Liver (tissue), 9 donors: ENCODE results near the gene PRKAA2. TPM values are rescaled to one million over a fixed set of nuclear protein-coding genes. Genes with fewer than 3 reads are reported as not detected.

Experiments
- DNase-seq: peaks from one replicate; pipeline ENCODE4 v3.0.0-alpha.2; 2017; ENCODE audit warnings: low spot score
- H3K27ac ChIP-seq, 2 donors: one replicate each; pipeline ENCODE4 v1.7.0; 2013; ENCODE audit warnings: inconsistent platforms in 2 of 2, low read length in 2 of 2, control low read depth in 1 of 2, low read depth in 1 of 2, mild to moderate bottlenecking in 1 of 2
- H3K27me3 ChIP-seq, 4 donors: one replicate each; pipeline versions ENCODE4 v1.6.1 to v1.7.0; 2013; ENCODE audit warnings: low read length in 3 of 4, inconsistent platforms in 1 of 4, mild to moderate bottlenecking in 1 of 4, moderate library complexity in 1 of 4; ENCODE audit not compliant: control insufficient read depth in 4 of 4, insufficient read depth in 4 of 4
- H3K36me3 ChIP-seq, 4 donors: one replicate each; pipeline versions ENCODE4 v1.6.1 to v1.7.0; 2013; ENCODE audit warnings: low read length in 3 of 4, mild to moderate bottlenecking in 3 of 4, low read depth in 1 of 4, moderate library complexity in 1 of 4; ENCODE audit not compliant: control insufficient read depth in 4 of 4, insufficient read depth in 3 of 4
- H3K4me1 ChIP-seq, 4 donors: one replicate each; pipeline versions ENCODE4 v1.6.1 to v1.7.0; 2013; ENCODE audit warnings: low read length in 3 of 4, mild to moderate bottlenecking in 3 of 4, moderate library complexity in 1 of 4; ENCODE audit not compliant: control insufficient read depth in 4 of 4, insufficient read depth in 4 of 4
- H3K4me3 ChIP-seq, 3 donors: one replicate each; pipeline versions ENCODE4 v1.6.1 to v1.7.0; 2013; ENCODE audit warnings: low read length in 3 of 3, control low read depth in 1 of 3, low read depth in 1 of 3, mild to moderate bottlenecking in 1 of 3
- H3K9ac ChIP-seq, 2 donors: one replicate each; pipeline ENCODE4 v1.7.0; 2013; ENCODE audit warnings: low read length in 2 of 2, mild to moderate bottlenecking in 2 of 2, moderate library complexity in 2 of 2, control low read depth in 1 of 2, low read depth in 1 of 2
- H3K9me3 ChIP-seq, 4 donors: one replicate each; pipeline versions ENCODE4 v1.6.1 to v1.7.0; 2013; ENCODE audit warnings: low read length in 3 of 4; ENCODE audit not compliant: control insufficient read depth in 4 of 4
- EGR1 ChIP-seq, 2 donors: IDR thresholded peaks; 2 replicates each; pipeline ENCODE4 v1.6.1; 2016 to 2018; ENCODE audit warnings: antibody characterized with exemption in 2 of 2, low read depth in 2 of 2
- FOXA1 ChIP-seq: IDR thresholded peaks from 2 replicates; pipeline ENCODE4 v1.6.1; 2016; ENCODE audit warnings: antibody characterized with exemption
- FOXA2 ChIP-seq: IDR thresholded peaks from 2 replicates; pipeline ENCODE4 v1.6.1; 2016; ENCODE audit warnings: antibody characterized with exemption
- GABPA ChIP-seq, 2 donors: IDR thresholded peaks in 1 of 2; conservative IDR thresholded peaks in 1 of 2; 2 replicates each; pipeline ENCODE4 v1.6.1; 2016; ENCODE audit warnings: antibody characterized with exemption in 2 of 2, mild to moderate bottlenecking in 1 of 2, moderate library complexity in 1 of 2
- HNF4A ChIP-seq, 2 donors: conservative IDR thresholded peaks; 2 replicates each; pipeline ENCODE4 v1.6.1; 2016; ENCODE audit warnings: antibody characterized with exemption in 2 of 2, mild to moderate bottlenecking in 2 of 2
- HNF4G ChIP-seq: IDR thresholded peaks from 2 replicates; pipeline ENCODE4 v1.6.1; 2016; ENCODE audit warnings: antibody characterized with exemption
- JUND ChIP-seq, 2 donors: IDR thresholded peaks; 2 replicates each; pipeline ENCODE4 v1.6.1; 2016; ENCODE audit warnings: antibody characterized with exemption in 2 of 2
- NR2F2 ChIP-seq: IDR thresholded peaks from 2 replicates; pipeline ENCODE4 v1.6.1; 2016; ENCODE audit warnings: antibody characterized with exemption
- RAD21 ChIP-seq, 2 donors: IDR thresholded peaks; 2 replicates each; pipeline ENCODE4 v1.6.1; 2016; ENCODE audit warnings: antibody characterized with exemption in 2 of 2, mild to moderate bottlenecking in 2 of 2
- REST ChIP-seq: IDR thresholded peaks from 2 replicates; pipeline ENCODE4 v1.6.1; 2016; ENCODE audit warnings: antibody characterized with exemption, mild to moderate bottlenecking
- RXRA ChIP-seq, 2 donors: IDR thresholded peaks; 2 replicates each; pipeline ENCODE4 v1.6.1; 2017 to 2018; ENCODE audit warnings: antibody characterized with exemption in 2 of 2, mild to moderate bottlenecking in 1 of 2
- SP1 ChIP-seq: IDR thresholded peaks from 2 replicates; pipeline ENCODE4 v1.6.1; 2018; ENCODE audit warnings: antibody characterized with exemption, mild to moderate bottlenecking
- TAF1 ChIP-seq: conservative IDR thresholded peaks from 2 replicates; pipeline ENCODE4 v1.6.1; 2016; ENCODE audit warnings: antibody characterized with exemption, mild to moderate bottlenecking
- YY1 ChIP-seq: IDR thresholded peaks from 2 replicates; pipeline ENCODE4 v1.6.1; 2016; ENCODE audit warnings: antibody characterized with exemption, mild to moderate bottlenecking
- ZBTB33 ChIP-seq: IDR thresholded peaks from 2 replicates; pipeline ENCODE4 v1.6.1; 2016; ENCODE audit warnings: antibody characterized with exemption
- WGBS: extraction: QIAGEN DNeasy Blood & Tissue Kit; methylation state at CpG from one replicate; pipeline ENCODE4 v1.1.7; 2013; 5-methylcytosine and 5-hydroxymethylcytosine counted together
- polyA plus RNA-seq, 2 donors: library from polyadenylated mRNA; stranded (reverse) in 1 of 2; unstranded in 1 of 2; fragments of 200-250 nt in 1 of 2; fragments of >200 nt in 1 of 2; fragmentation: Nextera tagmentation in 1 of 2; extraction: Ambion mirVana in 1 of 2; gene quantifications; one replicate each; pipeline versions ENCODE4 v1.2.1 to v1.2.3, GENCODE V29; 2013 to 2015
- total RNA-seq, 2 donors: library from RNA; depleted of rRNA; stranded (reverse); fragments of >200 nt; gene quantifications; one replicate each; pipeline ENCODE4 v1.2.3, GENCODE V29; 2014
- TF ChIP-seq, protein P1 (sequence below): IDR thresholded peaks from 2 replicates; pipeline ENCODE4 v1.6.1; 2016; ENCODE audit warnings: antibody characterized with exemption
- TF ChIP-seq, protein P2 (sequence below): fragments of 150-350 bp; IDR thresholded peaks from 2 replicates; pipeline ENCODE4 v1.5.1; 2017; ENCODE audit warnings: improper control_type of control experiment, low read depth, low read length; ENCODE audit not compliant: missing input control
- donor health status: healthy.
- donor health status: healthy.
- donor health status: healthy.
- donor health status: healthy.
- donor health status: healthy.

Gene PRKAA2
- total and polyA plus RNA-seq, 4 donors = 0.33 to 2.7 (median 1.6) TPM

DNA sequence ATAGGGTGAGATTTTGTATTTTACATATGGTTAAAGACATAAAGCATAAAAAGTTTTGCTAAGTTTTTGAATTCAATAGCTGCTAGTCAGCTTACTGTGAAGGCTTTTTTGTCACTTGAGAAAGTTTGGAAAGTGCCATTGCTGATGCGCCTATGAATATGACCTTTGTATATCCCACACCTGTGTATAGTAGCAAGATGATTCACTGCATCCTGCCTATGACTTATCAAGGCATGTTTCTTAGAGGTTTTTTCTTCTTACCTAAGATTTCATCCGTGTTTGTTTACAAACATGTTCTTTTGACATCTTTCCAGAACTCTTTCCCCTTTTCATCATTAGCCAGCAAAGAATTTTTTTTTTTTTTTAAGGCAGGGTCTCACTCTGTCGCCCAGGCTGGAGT is 51.5 kb downstream of the PRKAA2 start:
- H3K4me3 ChIP-seq = no peak overlapping the region
- no peaks in the 10 kb centered on the region for H3K27me3 ChIP-seq
- no peaks in the 10 kb centered on the region for H3K4me1 ChIP-seq
- no peak for DNase-seq
- H3K36me3 ChIP-seq = peaks cover 0 to 2% (median 0%) of the 10 kb centered on the region in 4 donors
- no peak overlapping the region for H3K27ac ChIP-seq
- H3K9me3 ChIP-seq = peaks cover 0 to 7% (median 4%) of the 10 kb centered on the region in 4 donors
- WGBS = 86% methylated on average over 3 of the region's 3 CpGs
- H3K9ac ChIP-seq = no peak overlapping the region
- TF ChIP-seq YY1 (no peak), EGR1 (IDR thresholded peaks at IDR 0.05; ENCODE audit: low read depth in 2 of 2) (no peak), JUND (IDR thresholded peaks at IDR 0.05) (no peak), RAD21 (IDR thresholded peaks at IDR 0.05) (no peak)

- H3K36me3 ChIP-seq = peaks cover 0 to 3% (median under 1%) of the 10 kb centered on the region in 4 donors
- H3K27ac ChIP-seq = no peak overlapping the region
- no peak overlapping the region for H3K9ac ChIP-seq
- no peaks in the 10 kb centered on the region for H3K4me1 ChIP-seq
- no peaks in the 10 kb centered on the region for H3K27me3 ChIP-seq
- peaks cover 0 to 7% (median 5%) of the 10 kb centered on the region in 4 donors for H3K9me3 ChIP-seq
- no peak for TF ChIP-seq REST
- WGBS = 85% methylated on average over 1 of the region's 1 CpG
- no peak overlapping the region for H3K4me3 ChIP-seq
- no peak for DNase-seq
These were observed 58.6 kb downstream of the PRKAA2 start for GRCh38 chr1:56703747-56704146.

DNA sequence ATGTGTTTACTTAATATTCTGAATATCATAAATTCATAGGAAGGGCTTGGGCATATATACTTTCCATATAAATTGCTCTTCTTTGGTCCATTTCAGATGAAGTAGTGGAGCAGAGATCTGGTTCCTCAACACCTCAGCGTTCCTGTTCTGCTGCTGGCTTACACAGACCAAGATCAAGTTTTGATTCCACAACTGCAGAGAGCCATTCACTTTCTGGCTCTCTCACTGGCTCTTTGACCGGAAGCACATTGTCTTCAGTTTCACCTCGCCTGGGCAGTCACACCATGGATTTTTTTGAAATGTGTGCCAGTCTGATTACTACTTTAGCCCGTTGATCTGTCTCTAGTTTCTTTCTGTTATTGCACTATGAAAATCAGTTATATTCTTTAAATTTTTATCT is 62.3 kb downstream of the PRKAA2 start:
- TF ChIP-seq NR2F2 = no peak
- TF ChIP-seq HNF4G = no peak
- no peak for TF ChIP-seq ZBTB33
- TF ChIP-seq, protein P1, sequence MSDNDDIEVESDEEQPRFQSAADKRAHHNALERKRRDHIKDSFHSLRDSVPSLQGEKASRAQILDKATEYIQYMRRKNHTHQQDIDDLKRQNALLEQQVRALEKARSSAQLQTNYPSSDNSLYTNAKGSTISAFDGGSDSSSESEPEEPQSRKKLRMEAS = no peak
- TF ChIP-seq FOXA1 = no peak
- no peak for TF ChIP-seq GABPA (IDR thresholded peaks at IDR 0.05 in 1 of 2, conservative IDR thresholded peaks at IDR 0.05 in 1 of 2)
- TF ChIP-seq RAD21 (IDR thresholded peaks at IDR 0.05) = no peak
- no peak for TF ChIP-seq TAF1
- TF ChIP-seq HNF4A (conservative IDR thresholded peaks at IDR 0.05) = no peak
- no peak for TF ChIP-seq EGR1 (IDR thresholded peaks at IDR 0.05; ENCODE audit: low read depth in 2 of 2)
- TF ChIP-seq, protein P2, sequence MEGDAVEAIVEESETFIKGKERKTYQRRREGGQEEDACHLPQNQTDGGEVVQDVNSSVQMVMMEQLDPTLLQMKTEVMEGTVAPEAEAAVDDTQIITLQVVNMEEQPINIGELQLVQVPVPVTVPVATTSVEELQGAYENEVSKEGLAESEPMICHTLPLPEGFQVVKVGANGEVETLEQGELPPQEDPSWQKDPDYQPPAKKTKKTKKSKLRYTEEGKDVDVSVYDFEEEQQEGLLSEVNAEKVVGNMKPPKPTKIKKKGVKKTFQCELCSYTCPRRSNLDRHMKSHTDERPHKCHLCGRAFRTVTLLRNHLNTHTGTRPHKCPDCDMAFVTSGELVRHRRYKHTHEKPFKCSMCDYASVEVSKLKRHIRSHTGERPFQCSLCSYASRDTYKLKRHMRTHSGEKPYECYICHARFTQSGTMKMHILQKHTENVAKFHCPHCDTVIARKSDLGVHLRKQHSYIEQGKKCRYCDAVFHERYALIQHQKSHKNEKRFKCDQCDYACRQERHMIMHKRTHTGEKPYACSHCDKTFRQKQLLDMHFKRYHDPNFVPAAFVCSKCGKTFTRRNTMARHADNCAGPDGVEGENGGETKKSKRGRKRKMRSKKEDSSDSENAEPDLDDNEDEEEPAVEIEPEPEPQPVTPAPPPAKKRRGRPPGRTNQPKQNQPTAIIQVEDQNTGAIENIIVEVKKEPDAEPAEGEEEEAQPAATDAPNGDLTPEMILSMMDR = no peak
- TF ChIP-seq FOXA2 = no peak
- no peak for TF ChIP-seq SP1
- no peak for TF ChIP-seq YY1
- TF ChIP-seq RXRA (IDR thresholded peaks at IDR 0.05) = no peak
- TF ChIP-seq JUND (IDR thresholded peaks at IDR 0.05) = no peak
- H3K9me3 ChIP-seq = peaks cover 0 to 2% (median 0%) of the 10 kb centered on the region in 4 donors
- no peaks in the 10 kb centered on the region for H3K4me1 ChIP-seq
- no peak overlapping the region for H3K27ac ChIP-seq
- 93% methylated on average over 4 of the region's 4 CpGs for WGBS
- DNase-seq = no peak
- no peaks in the 10 kb centered on the region for H3K27me3 ChIP-seq
- H3K36me3 ChIP-seq = peaks cover 0 to 3% (median 0%) of the 10 kb centered on the region in 4 donors
- H3K4me3 ChIP-seq = no peak overlapping the region
- no peak overlapping the region for H3K9ac ChIP-seq
